ENCODE results near the gene BTBD9. TPM values are rescaled to one million over a fixed set of nuclear protein-coding genes. Genes with fewer than 3 reads are reported as not detected.
"Not testable (repeated sequence)": the region's sequence is repeated elsewhere in the genome, so short reads cannot be mapped to it uniquely, and the experiment has no call there.

BTBD9 gene
- total RNA-seq, 1 donor: 9.7 TPM

DNA sequence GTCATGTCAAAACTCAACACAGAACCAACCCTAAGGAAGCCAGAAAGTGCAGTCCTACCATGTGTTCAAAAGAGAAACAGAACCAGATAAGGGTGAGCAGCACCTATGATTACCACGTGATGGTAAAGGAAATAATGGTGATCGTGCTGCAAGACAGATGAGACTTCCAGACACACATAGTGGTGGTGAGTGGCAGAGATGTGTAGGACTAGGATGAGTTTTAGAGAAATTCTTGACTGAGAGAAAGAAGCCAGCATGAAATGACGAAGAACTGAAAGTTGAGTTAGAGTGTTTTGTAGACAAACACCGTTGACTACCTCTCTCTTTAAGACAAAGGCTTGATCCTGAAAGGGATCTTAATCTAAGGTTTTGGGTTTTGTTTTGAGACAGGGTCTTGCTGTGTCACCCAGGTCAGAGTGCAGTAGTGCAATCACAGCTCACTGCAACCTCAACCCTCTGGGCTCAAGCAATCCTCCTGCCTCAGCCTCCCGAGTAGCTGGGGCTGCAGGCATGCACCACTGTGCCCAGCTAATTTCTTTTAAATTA lies 10.6 kb upstream of the BTBD9 start:
- no peak for DNase-seq (ENCODE audit: low read depth in 2 of 3, low spot score in 2 of 3)

DNA sequence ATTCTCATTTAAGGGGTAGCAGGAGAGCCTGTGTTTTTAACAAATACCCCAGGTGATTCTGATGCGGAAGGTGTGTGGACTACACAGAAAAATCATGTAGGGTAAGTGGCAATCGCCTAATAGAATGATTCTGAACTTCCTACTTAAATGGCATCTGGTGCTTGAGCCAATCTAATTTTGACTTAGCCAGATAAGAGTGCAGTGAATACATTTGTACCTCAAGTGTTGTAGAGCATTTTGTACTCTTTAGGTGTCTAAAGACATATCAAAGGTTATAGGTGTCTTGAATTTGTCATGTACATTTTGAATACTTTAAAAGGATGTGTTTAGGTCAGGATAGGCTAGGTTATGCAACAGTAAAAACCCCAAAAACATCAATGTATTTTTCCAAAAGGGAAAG lies 10.0 kb upstream of the BTBD9 start:
- DNase-seq (ENCODE audit: low read depth in 2 of 3, low spot score in 2 of 3): no peak

DNA sequence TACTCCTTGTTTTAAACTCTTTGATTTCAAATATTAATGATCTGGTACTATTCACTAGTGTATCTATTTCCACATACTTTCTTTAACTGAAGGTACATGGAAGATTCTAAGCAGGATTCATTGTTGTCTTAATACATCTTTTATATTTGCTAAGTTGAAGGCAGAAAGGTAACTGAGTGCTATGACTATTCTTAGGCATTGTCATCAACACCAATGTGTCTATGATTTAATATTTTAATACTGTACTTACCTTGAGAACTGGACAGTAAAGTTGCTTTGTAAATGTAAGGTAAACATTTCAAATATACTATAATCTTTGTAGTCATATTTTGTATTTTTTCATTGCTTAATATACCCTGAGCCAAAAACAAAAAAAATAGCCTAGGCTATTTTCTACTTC lies 8.9 kb upstream of the BTBD9 start:
- DNase-seq (ENCODE audit: low read depth in 2 of 3, low spot score in 2 of 3): no peak

DNA sequence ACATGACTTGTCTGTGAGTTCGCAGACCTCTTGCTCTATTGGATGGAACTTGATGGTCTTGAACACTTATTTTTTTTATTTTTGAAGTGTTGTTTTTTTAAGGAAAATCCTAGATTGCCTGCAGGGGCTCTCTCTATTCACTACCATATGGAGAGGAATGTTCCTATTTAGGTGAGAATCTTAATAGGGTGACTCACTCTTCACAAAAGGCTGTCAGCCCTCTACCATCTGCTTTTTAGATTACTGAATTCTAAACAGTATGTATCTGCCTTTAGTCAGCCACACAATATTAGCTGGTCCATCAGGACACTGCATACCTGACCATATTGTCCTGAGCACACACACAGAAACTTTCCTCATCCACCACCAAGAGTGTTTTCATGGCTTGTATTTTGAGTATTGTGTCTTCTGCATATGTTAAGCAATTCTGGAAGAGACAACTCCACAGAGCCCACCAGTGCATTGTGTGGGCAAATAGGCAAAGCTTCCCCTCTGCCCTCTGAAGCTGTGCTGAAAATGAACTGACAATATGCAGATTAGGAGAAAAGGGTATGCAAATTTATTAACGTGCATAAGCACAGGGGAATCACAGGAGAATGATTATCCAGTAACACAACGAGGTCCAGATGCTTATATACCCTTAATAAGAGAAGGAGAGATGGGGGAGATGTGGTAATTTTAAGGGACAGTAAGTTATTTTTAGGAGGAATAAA lies 6.6 kb upstream of the BTBD9 start:
- no peak for DNase-seq (ENCODE audit: low read depth in 2 of 3, low spot score in 2 of 3)

DNA sequence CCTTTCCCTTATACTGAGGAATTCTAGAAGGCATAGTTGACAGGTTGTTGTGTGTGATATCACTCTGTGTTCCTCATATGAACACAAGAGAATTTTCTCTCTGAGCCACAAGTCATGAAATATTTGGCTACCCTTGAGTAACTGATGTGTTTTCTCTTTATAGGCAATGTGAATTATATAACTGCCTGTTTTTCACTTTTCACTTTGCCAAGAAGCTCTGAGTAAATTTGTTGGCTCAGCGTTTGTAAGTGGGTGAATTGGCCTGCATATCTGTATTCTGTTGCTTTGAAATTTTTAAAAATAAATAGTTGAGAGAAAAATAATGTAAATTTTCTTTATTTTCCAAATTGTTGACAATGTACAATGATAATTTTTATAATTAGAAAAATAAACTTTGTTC lies 5.2 kb upstream of the BTBD9 start:
- no peak for DNase-seq (ENCODE audit: low read depth in 2 of 3, low spot score in 2 of 3)

DNA sequence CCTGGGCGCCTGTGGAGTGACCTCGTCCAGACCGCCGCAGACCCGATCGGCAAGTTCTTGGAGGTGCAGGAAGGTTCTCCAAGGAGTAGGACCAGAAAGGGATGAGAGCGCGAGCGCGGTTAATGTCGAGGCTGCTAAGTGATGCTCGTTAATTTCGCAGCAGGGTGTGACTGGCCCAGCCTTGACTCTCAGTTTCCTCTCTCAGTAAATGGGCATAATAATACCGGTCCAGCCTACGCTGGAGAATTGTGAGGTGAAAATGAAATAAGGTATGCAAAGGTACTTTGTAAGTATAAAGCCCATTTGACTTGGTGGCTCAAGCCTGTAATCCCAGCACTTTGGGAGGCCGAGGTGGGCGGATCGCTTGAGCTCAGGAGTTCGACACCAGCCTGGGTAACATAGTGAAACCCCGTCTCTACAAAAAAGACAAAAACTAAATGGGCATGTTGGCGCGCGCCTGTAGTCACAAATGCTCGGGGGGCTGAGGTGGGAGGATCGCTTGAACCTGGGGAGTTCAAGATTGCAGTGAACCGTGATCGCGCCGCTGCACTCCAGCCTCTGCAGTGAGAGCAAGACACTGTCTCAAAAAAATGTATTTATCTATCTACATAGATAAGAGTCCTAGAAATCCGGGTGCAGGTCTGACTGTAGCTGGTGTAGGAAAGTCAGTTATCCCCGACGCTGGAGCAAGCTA lies 634 bp upstream of the BTBD9 start:
- peak in 1 of 3 donors; percentile 7 for DNase-seq (ENCODE audit: low read depth in 2 of 3, low spot score in 2 of 3)

DNA sequence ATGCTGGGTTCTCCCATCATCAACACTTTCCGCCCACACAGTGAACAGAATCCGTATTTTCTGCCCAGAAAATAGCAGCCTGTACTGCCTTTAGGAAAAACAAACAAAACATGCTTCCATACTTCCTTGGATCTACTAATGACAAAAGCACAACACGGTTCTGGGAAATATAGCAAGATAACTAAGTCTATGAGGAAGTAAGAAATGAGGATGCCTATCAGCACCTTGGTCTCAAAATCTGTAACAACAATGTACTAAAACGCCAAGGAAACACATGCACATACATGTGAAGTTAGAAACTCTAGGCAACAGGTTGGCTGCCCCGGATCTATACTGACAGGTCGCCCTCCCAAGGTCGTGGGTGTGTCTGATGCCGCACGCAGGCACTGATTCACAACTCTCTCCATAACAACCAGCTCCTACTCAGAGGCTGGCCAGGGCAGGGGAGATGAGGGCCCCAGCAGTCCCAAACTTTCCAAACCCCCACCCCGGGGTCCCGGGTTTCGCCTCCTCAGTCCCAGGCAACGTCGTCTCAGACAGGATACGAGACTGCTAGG lies 710 bp downstream of the BTBD9 start:
- peak in 2 of 3 donors; percentile 37 to 50 for DNase-seq (ENCODE audit: low read depth in 2 of 3, low spot score in 2 of 3)

DNA sequence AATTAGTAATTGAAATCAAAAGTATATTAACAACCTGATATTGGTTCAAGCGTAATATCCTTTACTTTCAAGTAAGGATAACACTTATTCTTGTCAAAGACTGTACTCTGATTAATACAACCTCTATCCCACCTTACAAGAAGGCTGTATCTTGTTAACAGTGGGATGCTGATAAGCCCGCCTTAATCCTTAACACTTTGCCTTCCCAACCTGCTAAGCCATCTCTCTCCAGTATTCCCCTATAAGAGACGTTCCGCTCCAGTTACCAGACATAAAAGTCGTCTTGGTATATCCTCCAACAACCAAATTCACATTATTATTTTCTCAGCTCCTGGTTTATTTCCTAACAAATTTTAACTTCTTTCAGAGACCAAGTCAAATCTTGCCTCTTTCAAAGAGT lies 2.0 kb downstream of the BTBD9 start:
- DNase-seq (ENCODE audit: low read depth in 2 of 3, low spot score in 2 of 3): no peak

DNA sequence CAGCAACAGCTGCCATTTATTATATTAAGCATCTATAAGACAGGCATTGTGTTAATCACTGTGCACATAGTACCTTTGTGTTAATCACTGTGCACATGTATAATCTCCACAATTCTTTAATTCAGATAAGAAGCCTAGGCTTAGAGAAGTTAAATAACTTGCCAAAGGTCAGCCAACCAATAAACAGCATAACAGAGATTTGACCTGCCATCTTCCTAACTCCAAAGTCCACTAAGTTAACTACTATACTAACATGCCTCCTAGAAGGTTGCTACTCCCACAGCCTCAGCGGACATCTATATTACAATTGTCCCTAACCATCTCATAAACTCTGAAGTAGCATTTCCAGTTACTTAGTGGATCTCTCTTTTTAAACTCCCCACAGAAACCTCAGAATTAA lies 3.7 kb downstream of the BTBD9 start:
- DNase-seq (ENCODE audit: low read depth in 2 of 3, low spot score in 2 of 3): no peak

DNA sequence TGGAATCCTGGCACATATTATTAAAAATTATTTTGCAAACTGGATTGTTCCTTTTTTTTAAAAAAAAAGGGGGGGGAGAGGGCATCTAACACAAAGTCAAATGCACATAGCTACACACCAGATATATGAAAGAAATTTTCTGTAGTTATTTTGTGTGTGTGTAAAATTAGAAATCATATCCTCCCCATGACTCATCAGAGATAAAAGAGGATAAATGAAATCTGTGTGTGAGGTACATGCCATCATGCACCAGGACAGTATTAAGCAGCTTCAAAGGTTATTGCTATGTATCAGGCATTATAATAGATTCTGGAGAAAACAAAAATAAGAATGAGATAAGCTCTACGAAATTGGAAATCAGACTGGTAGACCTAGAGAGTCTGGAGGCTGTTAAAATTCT lies 5.2 kb downstream of the BTBD9 start:
- DNase-seq (ENCODE audit: low read depth in 2 of 3, low spot score in 2 of 3): no peak

DNA sequence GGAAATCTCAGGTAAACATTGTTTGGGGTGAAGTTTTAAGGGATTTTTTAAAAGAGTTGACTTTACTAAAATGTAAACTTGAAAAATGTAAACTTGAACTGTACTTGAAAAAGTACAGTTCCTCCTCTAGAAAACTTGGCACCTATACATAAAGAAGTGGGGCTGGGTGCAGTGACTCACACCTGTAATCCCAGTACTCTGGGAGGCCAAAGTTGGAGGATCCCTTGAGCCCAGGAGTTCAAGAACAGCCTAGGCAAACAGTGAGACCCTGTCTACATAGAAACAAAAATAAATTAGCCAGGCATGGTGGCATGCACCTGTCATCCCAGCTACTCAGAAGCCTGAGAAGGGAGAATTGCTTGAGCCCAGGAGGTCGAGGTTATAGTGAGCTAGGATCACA lies 7.2 kb downstream of the BTBD9 start:
- DNase-seq (ENCODE audit: low read depth in 2 of 3, low spot score in 2 of 3): no peak

DNA sequence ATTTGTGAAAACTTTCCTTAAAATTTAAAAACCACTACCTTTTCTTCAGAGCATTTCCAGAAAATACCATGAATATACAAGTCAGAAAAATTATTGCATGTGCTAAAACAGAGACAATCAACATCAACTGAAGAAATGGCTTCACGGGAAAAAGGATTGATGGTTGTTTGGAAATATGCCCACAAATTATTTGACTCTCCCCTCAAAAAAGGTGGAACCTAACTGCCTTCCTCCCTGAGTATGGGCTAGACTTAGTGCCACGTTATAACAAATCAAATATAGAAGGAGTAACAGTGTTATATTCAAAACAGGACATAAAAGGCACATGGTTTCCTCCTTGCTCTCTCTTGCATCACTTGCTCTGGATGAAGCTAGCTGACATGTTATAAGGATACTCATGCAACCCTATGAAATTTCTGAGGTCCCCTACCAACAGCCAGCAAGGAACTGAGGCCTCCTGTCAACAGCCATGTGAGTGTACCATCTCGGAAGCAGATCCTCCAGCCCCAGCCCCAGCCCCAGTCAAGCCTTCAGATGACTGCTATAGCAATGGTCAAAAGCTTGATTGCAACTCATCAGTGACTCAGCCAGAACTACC lies 8.4 kb downstream of the BTBD9 start:
- no peak for DNase-seq (ENCODE audit: low read depth in 2 of 3, low spot score in 2 of 3)

DNA sequence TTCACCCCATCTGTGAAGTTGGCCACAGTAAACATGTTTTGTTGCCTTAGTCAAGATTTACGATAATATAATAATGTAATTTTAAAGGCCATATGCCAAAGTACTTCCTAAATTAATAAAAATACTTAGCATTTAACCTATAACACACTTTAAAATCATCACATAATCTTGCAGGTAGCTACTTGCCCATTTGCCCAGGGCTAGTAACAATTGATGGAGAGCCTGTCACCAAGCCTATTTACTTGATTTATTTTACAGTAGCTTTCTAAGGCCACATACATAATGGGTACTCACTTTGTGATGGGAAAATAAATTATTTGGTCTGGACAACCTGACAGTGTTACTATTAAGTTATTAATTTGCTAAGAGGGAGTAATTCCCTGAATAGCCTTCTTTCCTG lies 14.5 kb downstream of the BTBD9 start:
- no peak for DNase-seq (ENCODE audit: low read depth in 2 of 3, low spot score in 2 of 3)

DNA sequence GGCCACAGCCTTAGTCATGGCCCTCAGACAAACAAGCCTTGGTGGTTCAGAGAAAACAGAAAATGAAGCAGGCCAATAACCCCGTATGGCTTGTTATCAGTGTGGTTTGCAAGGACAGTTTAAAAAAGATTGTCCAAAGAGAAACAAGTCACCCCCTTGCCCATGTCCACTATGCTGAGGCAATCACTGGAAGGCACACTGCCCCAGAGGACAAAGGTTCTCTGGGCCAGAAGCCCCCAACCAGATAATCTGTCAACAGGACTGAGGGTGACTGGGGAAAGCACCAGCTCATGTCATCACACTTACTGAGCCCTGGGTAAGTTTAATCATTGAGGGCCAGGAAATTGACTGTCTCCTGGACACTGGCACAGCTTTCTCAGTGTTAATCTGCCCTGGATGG lies 20.4 kb downstream of the BTBD9 start:
- not testable (repeated sequence) for DNase-seq (ENCODE audit: low read depth in 2 of 3, low spot score in 2 of 3)

DNA sequence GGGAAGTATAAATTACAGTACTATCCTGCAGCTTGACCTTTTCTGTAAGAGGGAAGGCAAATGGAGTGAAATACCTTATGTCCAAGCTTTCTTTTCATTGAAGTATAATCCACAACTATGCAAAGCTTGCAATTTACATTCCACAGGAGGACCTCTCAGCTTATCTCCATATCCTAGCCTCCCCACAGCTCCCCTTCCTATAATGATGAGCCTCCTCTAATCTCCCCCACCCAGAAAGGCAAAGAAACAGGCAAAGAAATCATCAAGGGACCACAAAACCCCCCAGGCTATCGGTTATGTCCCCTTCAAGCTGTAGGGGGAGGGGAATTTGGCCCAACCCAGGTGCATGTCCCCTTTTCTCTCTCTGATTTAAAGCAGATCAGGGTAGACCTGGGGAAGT lies 21.4 kb downstream of the BTBD9 start:
- DNase-seq (ENCODE audit: low read depth in 2 of 3, low spot score in 2 of 3): not testable (repeated sequence)

DNA sequence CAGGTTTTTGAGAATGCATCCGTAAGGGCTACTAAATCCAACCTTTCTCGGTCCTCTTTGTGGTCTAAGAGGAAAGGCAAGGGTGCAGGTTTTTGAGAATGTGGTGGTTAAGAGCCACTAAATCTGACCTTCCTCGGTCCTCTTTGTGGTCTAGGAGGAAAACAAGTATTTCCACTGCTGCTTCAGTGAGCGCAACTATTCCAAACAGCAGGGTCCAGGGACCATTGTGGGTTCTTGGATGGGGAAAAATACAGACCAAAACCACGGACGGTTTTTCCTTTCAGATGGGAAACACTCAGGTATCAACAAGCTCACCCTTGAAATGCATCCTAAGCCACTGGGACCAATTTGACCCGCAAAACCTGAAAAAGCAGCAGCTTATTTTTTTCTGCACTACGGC lies 21.9 kb downstream of the BTBD9 start:
- no peak for DNase-seq (ENCODE audit: low read depth in 2 of 3, low spot score in 2 of 3)

DNA sequence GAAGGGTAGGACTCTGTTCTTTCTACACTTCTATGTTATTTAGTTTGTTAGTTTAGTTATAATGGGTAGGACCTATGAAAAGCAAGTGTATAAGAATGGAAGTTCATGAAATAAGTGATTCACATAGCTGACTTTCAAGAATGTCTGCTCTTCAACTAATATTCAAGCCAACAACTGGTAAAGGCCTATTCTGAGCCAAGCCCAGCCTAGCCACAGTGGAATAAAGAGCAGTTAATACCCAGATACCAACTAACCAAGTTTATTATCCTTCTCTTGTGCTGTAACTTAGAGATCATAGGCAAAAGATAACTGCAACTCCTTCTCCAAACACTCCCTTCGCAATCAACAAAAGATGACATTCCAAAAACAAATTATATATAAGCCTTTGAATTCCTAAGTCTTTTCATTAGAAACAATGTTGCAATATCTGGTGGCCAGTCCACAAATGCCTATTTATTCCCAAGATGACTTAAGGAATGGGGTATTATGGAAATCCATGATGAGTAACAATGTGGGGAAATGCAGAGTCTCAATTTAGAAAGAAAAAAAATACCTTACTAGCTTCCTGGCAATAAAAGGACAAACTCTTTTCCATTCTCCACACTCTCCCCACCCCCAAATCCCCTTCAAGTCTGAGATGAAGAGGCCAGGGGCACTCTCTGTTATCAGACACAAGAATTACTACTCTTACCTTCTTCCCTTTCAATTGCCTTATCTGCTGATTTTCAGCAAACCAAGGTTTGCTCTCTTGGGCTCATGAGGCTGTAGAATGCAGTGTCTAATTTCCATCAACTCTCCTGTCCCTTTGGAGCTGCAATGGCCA lies 27.4 kb downstream of the BTBD9 start:
- DNase-seq (ENCODE audit: low read depth in 2 of 3, low spot score in 2 of 3): no peak

DNA sequence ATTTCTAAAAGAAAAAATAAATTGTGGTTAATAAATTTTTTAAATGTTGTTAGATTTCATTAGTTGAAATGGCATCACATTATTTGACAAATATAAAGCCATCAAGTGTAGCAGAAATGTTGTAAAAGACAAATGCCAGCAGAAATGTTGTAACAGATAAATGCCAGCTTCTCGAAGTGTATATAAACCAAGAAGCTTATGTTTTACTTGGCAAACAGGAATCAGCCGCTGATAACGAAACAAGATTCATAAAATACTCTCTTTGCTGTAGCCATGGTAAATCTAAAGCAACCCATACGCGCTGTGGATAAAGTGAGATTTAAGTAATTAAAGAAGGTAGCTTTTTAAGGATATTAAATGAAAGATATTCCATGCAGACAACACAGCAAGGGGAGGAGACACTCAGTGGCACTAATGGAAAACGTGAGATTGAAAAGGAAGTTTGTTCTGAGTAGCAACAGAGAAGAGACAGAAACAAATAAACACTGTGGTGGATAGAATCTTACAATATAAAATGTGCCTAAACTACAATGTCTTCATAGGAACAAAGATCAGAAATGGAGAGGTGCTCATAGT lies 29.6 kb downstream of the BTBD9 start:
- no peak for DNase-seq (ENCODE audit: low read depth in 2 of 3, low spot score in 2 of 3)

DNA sequence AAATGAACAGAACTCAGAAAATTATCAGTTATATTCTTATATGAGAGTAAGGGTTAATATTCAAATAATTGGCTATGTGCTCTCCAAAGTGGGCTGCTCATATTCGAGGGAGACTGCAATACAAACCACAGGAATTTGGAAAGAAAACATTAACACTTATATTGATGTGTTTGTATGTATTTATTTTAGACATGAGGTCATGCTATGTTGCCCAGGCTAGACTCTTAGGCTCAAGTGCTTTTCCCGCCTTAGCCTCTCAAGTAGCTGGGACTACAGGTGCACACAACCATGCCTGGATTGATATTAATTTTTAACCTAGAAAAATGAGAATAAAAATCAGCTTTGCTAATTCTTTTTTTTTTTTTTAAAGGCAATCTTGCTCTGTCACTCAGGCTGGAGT lies 35.0 kb downstream of the BTBD9 start:
- no peak for DNase-seq (ENCODE audit: low read depth in 2 of 3, low spot score in 2 of 3)

DNA sequence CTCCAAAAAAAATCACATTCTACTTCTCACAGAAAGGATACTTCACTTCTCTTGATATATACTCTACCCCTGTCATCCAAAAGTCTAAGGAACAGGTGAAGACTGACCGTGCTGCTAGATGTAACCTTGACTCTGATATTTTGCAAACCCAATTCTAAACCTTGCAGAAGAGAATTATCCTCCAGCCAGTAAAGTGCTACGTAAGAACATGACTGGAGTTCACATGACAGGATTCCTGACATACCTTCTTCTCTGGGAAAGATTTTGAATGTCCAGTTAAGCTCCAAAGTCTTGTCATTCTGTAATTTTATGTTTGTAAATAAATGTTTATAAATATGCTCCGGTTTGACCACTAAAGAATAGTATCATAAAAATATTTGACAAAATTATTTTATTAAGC lies 35.8 kb downstream of the BTBD9 start:
- DNase-seq (ENCODE audit: low read depth in 2 of 3, low spot score in 2 of 3): no peak

Data from hematopoietic multipotent progenitor cell (in vitro differentiated cells).